ENCODE results near the gene WDR41.

DNA sequence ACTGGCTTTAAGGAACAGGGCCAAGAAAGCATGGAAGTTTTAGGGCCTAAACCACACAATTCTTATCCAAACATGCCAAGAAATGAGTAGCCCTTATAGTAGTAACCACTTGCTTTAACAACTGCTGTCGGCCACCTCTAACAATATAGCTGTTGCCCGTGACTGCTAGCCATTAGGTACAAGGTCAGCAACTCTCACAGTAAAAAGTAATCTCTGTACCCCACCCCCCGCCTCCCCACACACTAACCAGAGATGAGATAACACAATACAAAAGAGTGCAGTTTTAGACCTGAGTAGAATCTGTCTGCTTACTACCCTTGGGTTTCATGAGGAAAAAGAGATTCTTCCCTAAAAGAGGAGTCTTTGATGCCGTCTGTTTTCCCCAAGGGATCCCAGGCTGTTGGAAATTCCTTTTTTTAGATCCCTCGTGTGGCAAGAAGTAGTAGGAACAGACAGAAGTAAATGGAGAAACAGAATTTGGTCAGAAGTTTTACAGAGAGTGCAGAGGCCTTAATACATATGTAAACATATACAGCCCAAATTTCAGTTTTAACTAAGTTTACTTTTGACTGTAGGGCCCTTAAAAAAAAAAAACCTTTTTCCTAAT lies 94.3 kb downstream of the WDR41 start:
- TF ChIP-seq, protein P1, sequence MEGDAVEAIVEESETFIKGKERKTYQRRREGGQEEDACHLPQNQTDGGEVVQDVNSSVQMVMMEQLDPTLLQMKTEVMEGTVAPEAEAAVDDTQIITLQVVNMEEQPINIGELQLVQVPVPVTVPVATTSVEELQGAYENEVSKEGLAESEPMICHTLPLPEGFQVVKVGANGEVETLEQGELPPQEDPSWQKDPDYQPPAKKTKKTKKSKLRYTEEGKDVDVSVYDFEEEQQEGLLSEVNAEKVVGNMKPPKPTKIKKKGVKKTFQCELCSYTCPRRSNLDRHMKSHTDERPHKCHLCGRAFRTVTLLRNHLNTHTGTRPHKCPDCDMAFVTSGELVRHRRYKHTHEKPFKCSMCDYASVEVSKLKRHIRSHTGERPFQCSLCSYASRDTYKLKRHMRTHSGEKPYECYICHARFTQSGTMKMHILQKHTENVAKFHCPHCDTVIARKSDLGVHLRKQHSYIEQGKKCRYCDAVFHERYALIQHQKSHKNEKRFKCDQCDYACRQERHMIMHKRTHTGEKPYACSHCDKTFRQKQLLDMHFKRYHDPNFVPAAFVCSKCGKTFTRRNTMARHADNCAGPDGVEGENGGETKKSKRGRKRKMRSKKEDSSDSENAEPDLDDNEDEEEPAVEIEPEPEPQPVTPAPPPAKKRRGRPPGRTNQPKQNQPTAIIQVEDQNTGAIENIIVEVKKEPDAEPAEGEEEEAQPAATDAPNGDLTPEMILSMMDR (IDR thresholded peaks at IDR 0.05 in 2 of 3, conservative IDR thresholded peaks at IDR 0.05 in 1 of 3; ENCODE audit: borderline replicate concordance in 1 of 3, insufficient read depth in 1 of 3, low read depth in 2 of 3, low read length in 2 of 3): no peak
- TF ChIP-seq POLR2AphosphoS5 (IDR thresholded peaks at IDR 0.05; ENCODE audit: low read depth, low read length) (no peak), ZFX (IDR thresholded peaks at IDR 0.05) (no peak)
- TF ChIP-seq, protein P2, sequence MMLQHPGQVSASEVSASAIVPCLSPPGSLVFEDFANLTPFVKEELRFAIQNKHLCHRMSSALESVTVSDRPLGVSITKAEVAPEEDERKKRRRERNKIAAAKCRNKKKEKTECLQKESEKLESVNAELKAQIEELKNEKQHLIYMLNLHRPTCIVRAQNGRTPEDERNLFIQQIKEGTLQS (IDR thresholded peaks at IDR 0.05): no peak

Data from HCT116 (cell line).